ENCODE results near the gene ITPKB. TPM values are rescaled to one million over a fixed set of nuclear protein-coding genes. Genes with fewer than 3 reads are reported as not detected.
A peak's percentile ranks its signal among the peaks of the same experiment; 100 is the strongest.

ITPKB gene
- total RNA-seq, 1 donor = 7.5 TPM

GRCh38 chr1:226607268-226607660, 131.8 kb downstream of the ITPKB start:
- no peak for DNase-seq (ENCODE audit: low read depth)
- TF ChIP-seq, protein P1, sequence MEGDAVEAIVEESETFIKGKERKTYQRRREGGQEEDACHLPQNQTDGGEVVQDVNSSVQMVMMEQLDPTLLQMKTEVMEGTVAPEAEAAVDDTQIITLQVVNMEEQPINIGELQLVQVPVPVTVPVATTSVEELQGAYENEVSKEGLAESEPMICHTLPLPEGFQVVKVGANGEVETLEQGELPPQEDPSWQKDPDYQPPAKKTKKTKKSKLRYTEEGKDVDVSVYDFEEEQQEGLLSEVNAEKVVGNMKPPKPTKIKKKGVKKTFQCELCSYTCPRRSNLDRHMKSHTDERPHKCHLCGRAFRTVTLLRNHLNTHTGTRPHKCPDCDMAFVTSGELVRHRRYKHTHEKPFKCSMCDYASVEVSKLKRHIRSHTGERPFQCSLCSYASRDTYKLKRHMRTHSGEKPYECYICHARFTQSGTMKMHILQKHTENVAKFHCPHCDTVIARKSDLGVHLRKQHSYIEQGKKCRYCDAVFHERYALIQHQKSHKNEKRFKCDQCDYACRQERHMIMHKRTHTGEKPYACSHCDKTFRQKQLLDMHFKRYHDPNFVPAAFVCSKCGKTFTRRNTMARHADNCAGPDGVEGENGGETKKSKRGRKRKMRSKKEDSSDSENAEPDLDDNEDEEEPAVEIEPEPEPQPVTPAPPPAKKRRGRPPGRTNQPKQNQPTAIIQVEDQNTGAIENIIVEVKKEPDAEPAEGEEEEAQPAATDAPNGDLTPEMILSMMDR (IDR thresholded peaks at IDR 0.05; ENCODE audit: insufficient read depth, low read length) = no peak
- no peak overlapping the region for H3K4me3 ChIP-seq (ENCODE audit: low read depth, low read length)

GRCh38 chr1:226606311-226607267, 132.5 kb downstream of the ITPKB start:
- peak; percentile 45 for DNase-seq (ENCODE audit: low read depth)
- no peak overlapping the region for H3K4me3 ChIP-seq (ENCODE audit: low read depth, low read length)
- TF ChIP-seq, protein P1 (IDR thresholded peaks at IDR 0.05; ENCODE audit: insufficient read depth, low read length) = no peak

DNA sequence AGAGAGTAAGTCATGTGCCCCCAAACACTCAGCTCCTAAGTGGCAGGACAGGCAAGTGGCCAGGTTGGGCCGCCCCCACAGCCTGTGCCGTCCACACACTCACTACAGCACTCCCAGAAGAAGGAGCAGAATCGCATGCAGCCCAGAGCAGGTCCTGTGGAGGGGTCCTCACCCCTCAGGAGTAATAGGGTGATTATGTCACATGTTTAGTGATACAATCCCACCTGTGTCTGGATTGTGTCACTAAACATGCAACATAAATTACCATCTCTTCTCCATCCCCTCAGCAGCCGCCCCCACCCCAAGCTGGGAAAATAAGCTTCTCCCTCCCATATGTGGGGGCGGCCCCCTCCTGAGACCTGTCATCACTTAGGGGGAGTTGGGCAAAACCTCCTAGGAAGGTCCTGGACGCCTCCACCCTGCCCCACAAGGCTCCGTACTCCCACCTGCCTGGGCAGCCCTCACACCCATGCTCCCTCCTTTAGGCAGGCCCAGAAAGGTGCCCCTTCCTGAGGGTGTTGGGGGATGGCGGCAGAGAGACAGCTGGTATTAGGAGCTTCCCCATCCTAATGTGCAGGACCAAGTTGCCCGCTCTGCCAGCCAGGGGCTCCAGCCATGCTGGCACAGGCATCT, 133.6 kb downstream of the ITPKB start:
- TF ChIP-seq, protein P1 (IDR thresholded peaks at IDR 0.05; ENCODE audit: insufficient read depth, low read length) = no peak

DNA sequence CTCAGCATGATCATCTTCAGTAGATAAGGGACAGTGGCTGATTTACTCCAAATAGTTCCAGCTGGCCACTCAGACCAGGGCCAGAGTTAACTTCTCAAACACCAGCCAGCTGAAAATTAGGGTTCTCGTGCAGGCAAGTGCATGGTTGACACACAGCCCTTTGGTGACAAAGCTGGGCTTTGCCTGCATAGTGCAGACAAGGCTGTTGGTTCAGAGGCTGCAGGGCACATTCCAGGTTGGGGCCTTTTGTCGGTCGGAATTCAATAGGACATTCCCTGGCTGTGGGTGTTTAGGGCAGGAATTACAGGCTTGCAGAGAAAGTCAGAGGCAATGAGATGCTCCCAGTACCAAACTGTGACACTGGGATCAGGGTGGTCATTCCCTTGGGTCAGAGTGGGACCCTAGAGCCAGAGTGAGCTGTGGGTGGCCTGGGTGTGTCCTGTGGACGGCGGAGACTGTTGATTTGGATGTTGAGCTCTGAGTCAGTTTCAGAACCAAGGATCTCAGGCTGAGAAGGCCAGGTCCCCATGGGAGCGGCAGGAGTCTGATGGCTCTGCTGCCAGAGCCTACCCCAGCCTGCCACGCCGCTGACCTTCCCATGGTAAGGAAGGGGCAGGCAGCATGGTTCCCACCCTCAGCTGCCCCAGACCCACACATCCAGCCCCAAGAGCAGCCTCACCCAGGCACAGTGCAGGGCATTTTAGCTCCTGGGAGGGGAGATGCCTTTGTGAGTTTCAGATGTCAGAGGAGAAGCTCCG, 134.3 kb downstream of the ITPKB start:
- no peak overlapping the region for H3K4me3 ChIP-seq (ENCODE audit: low read depth, low read length)
- no peak for DNase-seq (ENCODE audit: low read depth)
- TF ChIP-seq, protein P1 (IDR thresholded peaks at IDR 0.05; ENCODE audit: insufficient read depth, low read length) = no peak

More for the DNA sequence above, 133.6 kb downstream of the ITPKB start:
- no peak overlapping the region for H3K4me3 ChIP-seq (ENCODE audit: low read depth, low read length)
- DNase-seq (ENCODE audit: low read depth) = no peak

DNA sequence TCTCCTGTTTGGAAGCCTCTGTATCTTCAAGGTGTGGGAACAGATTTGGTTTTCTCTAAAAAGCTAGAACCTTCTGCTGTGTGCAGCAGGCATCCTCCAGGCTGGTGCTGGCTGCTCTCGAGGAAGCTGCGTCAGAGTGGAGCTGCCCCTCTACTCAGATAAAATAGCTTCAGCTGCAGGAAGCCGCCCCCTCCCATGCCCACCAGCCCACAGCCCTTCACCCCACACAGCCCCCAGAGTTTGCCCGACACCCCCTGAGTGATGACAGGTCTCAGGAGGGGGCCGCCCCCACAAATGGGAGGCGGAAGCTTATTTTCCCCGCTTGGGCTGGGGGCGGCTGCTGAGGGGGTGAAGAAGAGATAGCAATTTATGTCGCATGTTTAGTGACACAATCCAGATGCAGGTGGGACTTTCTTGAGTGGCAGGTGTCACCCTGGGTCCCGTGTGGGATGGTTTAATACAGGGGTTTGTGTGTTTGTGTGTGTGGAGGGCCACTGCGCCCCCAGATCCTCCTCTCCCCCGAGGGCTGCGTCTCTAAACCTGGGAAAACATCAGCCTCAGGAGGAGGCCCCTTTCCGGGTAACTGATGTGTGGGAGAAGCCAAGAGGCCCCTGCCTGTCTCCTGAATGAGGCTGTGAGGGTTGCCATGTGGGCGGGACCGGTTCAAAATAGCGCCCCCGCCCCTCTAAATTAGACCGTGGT, 135.1 kb downstream of the ITPKB start:
- no peak for DNase-seq (ENCODE audit: low read depth)
- H3K4me3 ChIP-seq (ENCODE audit: low read depth, low read length) = no peak overlapping the region
- TF ChIP-seq, protein P1 (IDR thresholded peaks at IDR 0.05; ENCODE audit: insufficient read depth, low read length) = no peak

Measured in fibroblast of the aortic adventitia (primary cell).